Left ventricle myocardium inferior (tissue), 1 donor: ENCODE results near the gene IGIP. TPM values are rescaled to one million over a fixed set of nuclear protein-coding genes. Genes with fewer than 3 reads are reported as not detected.

Experiments used
- DNase-seq: peaks from one replicate; pipeline ENCODE4 v3.0.0-alpha.2; 2020
- H3K27ac ChIP-seq: fragments of 200-600 bp; replicated peaks from 2 replicates; pipeline ENCODE4 v1.8.0; 2021
- H3K27me3 ChIP-seq: fragments of 200-600 bp; 2 replicates; pipeline ENCODE4 v1.8.0; 2021; ENCODE audit warnings: low read depth
- H3K36me3 ChIP-seq: fragments of 200-600 bp; 2 replicates; pipeline ENCODE4 v1.8.0; 2021
- H3K4me1 ChIP-seq: fragments of 200-600 bp; 2 replicates; pipeline ENCODE4 v1.8.0; 2021
- H3K4me3 ChIP-seq: fragments of 200-600 bp; 2 replicates; pipeline ENCODE4 v1.8.0; 2021; ENCODE audit warnings: mild to moderate bottlenecking, moderate library complexity
- H3K9me3 ChIP-seq: fragments of 200-600 bp; replicated peaks from 2 replicates; pipeline ENCODE4 v1.8.0; 2021
- intact Hi-C: fragments of 100-400 bp; cut with micrococcal nuclease; formaldehyde crosslinking; loops from one replicate; pipeline ENCODE4 v1.11.0; 2022
- total RNA-seq: library from RNA; stranded (reverse); fragmentation: NEBNext Ultra II Directional; extraction: Animal tissue kit (Norgen Biotek cat#: 25700); gene quantifications from one replicate; pipeline ENCODE4 v1.2.1, GENCODE V29; 2021
- TF ChIP-seq, protein P1 (sequence below): fragments of 200-600 bp; IDR thresholded peaks from 2 replicates; pipeline ENCODE4 v1.8.0; 2021; ENCODE audit warnings: antibody characterized with exemption, mild to moderate bottlenecking, borderline replicate concordance
- donor health status: DM: no; HTN: yes; CAD: no; lungs with severe emphysema.

IGIP gene
- total RNA-seq, 1 donor from 2014 or later, result 12.0 TPM

DNA sequence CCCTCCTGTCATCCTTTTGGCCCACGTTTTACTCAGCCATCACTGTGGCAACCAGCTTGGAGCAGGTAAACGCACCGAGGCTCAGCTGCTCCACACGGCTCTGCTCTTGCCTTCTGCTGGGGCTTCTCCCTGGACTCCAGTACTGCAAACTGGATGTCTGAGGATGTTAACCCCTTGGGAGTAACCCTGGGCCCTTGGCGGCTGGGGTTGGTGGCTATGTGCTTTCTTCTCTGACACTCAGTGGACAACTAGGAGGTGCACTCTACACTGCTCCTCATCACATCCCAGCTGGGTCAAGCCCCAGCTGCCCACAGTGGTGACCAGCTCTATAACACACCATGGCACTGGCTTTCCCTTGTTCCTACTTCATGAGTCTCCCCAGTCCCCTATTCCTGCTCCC lies 37.0 kb downstream of the IGIP start:
- H3K4me3 ChIP-seq, result no peak overlapping the region
- H3K27me3 ChIP-seq, result no peaks in the 10 kb centered on the region
- no peak overlapping the region for H3K27ac ChIP-seq
- H3K36me3 ChIP-seq, result no peaks in the 10 kb centered on the region
- DNase-seq, result no peak
- TF ChIP-seq, protein P1, sequence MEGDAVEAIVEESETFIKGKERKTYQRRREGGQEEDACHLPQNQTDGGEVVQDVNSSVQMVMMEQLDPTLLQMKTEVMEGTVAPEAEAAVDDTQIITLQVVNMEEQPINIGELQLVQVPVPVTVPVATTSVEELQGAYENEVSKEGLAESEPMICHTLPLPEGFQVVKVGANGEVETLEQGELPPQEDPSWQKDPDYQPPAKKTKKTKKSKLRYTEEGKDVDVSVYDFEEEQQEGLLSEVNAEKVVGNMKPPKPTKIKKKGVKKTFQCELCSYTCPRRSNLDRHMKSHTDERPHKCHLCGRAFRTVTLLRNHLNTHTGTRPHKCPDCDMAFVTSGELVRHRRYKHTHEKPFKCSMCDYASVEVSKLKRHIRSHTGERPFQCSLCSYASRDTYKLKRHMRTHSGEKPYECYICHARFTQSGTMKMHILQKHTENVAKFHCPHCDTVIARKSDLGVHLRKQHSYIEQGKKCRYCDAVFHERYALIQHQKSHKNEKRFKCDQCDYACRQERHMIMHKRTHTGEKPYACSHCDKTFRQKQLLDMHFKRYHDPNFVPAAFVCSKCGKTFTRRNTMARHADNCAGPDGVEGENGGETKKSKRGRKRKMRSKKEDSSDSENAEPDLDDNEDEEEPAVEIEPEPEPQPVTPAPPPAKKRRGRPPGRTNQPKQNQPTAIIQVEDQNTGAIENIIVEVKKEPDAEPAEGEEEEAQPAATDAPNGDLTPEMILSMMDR, result no peak
- peaks cover 14% of the 10 kb centered on the region for H3K4me1 ChIP-seq
- no peaks in the 10 kb centered on the region for H3K9me3 ChIP-seq
- intact Hi-C loops, result no loop called here

DNA sequence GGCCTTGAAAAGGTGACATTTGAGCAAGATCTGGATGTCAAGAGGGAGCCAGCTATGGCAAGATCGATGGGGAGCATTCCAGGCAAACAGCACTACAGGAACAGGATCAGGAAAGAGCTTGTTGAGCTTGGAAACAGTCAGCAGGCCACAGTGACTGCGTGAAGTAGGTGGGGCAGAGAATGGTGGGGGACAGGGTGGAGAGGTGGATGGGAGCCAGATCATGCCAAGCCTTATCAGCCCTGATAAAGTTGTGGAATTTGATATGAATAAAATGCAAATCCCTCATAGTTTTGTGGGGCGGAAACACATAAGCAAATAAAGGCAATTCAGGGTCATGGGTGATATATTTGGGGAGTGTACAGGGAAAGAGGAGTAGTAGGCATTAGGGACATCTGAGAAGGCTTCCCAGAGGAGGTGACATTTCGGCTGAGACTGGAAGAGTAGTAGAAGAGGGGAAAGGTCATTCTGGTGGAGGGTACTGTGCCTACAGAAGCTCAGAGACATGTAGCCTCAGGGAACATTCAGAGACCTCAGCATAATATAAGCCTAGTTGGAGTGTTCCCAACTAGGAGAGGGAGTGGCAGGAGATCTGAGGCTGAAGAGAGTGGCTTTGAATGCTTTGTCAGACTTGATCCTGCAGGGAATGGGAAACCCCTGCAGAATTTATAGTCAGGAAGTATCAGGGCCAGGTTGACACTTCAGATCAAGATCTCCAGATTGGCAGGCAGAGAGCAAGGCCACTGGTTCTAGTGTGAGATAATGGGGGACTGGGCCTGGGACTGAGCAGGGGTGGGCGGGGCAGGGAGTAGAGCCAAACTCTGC lies 39.6 kb downstream of the IGIP start:
- DNase-seq, result no peak
- H3K36me3 ChIP-seq, result no peaks in the 10 kb centered on the region
- no peaks in the 10 kb centered on the region for H3K27me3 ChIP-seq
- TF ChIP-seq, protein P1, result no peak
- H3K4me3 ChIP-seq, result no peak overlapping the region
- peak overlapping the region; percentile 36 for H3K27ac ChIP-seq
- H3K9me3 ChIP-seq, result no peaks in the 10 kb centered on the region
- intact Hi-C loops, result no loop called here
- H3K4me1 ChIP-seq, result peaks cover 14% of the 10 kb centered on the region

DNA sequence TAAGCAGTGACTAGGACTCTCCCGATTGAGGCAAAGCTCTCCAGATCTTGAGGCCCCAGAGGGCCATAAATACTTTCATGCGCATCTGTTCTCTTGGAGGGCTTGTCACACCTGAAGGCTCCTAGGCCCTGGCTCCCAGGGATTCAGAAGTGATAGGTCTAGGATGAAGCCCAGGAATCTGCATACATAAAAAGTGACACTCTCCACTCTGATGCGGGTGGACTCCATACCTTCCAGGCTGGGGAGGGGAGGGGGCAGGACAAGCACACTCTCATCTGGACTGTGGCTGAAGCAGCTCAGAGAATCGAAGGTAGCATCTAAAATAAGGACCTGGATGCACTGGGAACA lies 40.2 kb downstream of the IGIP start:
- DNase-seq, result no peak

DNA sequence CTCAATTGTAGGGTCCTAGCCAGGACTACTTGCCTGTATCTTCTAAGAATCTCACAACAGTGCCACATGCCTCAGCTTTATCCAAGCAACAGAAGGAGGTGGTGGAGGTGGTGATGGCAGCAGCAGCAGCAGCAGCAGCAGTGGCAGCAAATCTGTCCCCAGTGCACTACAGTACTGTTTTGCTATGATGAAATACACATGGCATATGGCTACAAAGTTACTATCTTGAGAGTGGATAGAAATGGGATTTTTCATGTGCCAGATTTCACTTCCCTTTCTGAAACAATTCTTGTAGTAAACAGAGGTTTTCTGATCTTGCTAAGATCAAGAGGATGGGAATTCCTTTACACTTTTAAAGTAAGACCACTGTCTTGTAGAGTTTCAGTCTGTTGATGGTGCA lies 41.2 kb downstream of the IGIP start:
- Histone ChIP-seq H3K27ac (no peak overlapping the region), H3K4me3 (no peak overlapping the region), H3K4me1 (peaks cover 14% of the 10 kb centered on the region), H3K36me3 (no peaks in the 10 kb centered on the region), H3K9me3 (no peaks in the 10 kb centered on the region), H3K27me3 (no peaks in the 10 kb centered on the region)
- DNase-seq, result no peak
- intact Hi-C loops, result no loop called here
- TF ChIP-seq, protein P1, result no peak

More for the DNA sequence above, 40.2 kb downstream of the IGIP start:
- H3K4me3 ChIP-seq, result no peak overlapping the region
- peaks cover 14% of the 10 kb centered on the region for H3K4me1 ChIP-seq
- peak overlapping the region; percentile 36 for H3K27ac ChIP-seq
- TF ChIP-seq, protein P1, result no peak
- no peaks in the 10 kb centered on the region for H3K9me3 ChIP-seq
- no peaks in the 10 kb centered on the region for H3K27me3 ChIP-seq
- intact Hi-C loops, result no loop called here
- H3K36me3 ChIP-seq, result no peaks in the 10 kb centered on the region

DNA sequence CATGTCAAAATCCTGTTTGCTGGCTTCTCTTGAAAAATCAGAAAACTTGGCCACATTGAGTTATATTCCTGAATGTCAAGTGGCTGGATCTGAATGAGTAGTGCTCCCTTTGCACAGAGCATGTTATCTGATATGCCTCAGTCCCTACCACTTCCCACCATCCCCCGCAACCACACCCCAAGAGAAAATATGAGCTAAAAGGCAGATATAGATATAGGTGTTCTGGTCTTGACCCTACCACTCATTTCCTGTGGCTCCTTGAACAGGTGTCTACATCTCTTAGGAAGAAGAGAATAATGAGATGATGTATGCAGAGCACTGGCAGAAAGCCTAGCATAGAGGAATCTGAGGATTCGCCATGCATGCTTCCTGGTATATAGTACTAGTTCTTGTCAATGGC lies 42.6 kb downstream of the IGIP start:
- H3K4me3 ChIP-seq, result no peak overlapping the region
- no peaks in the 10 kb centered on the region for H3K36me3 ChIP-seq
- intact Hi-C loops, result no loop called here
- peaks cover 14% of the 10 kb centered on the region for H3K4me1 ChIP-seq
- TF ChIP-seq, protein P1, result no peak
- H3K27me3 ChIP-seq, result no peaks in the 10 kb centered on the region
- H3K9me3 ChIP-seq, result no peaks in the 10 kb centered on the region
- DNase-seq, result no peak
- no peak overlapping the region for H3K27ac ChIP-seq
